Tibial nerve (tissue), 4 donors: Measurements from ENCODE around the gene LAMC3.

Experiments used
- EP300 ChIP-seq, 2 donors: sonication (generic); formaldehyde crosslinking; IDR thresholded peaks; one replicate each; pipeline ENCODE4 v1.6.1; 2017; ENCODE audit warnings: antibody characterized with exemption in 2 of 2, mild to moderate bottlenecking in 1 of 2
- POLR2A ChIP-seq, 2 donors: fragments of 450-650 bp; IDR thresholded peaks; one replicate each; pipeline ENCODE4 v1.6.1; 2017; ENCODE audit warnings: antibody characterized with exemption in 2 of 2, mild to moderate bottlenecking in 2 of 2, moderate library complexity in 2 of 2
- TF ChIP-seq, protein P1 (sequence below), 5 experiments: fragments of 200-600 bp in 3 of 5; fragments of 450-650 bp in 2 of 5; sonication (generic) in 3 of 5; IDR thresholded peaks; one replicate each; pipeline ENCODE4 v1.5.1; 2016 to 2019; ENCODE audit warnings: antibody characterized with exemption in 5 of 5, mild to moderate bottlenecking in 3 of 5, moderate library complexity in 2 of 5

DNA sequence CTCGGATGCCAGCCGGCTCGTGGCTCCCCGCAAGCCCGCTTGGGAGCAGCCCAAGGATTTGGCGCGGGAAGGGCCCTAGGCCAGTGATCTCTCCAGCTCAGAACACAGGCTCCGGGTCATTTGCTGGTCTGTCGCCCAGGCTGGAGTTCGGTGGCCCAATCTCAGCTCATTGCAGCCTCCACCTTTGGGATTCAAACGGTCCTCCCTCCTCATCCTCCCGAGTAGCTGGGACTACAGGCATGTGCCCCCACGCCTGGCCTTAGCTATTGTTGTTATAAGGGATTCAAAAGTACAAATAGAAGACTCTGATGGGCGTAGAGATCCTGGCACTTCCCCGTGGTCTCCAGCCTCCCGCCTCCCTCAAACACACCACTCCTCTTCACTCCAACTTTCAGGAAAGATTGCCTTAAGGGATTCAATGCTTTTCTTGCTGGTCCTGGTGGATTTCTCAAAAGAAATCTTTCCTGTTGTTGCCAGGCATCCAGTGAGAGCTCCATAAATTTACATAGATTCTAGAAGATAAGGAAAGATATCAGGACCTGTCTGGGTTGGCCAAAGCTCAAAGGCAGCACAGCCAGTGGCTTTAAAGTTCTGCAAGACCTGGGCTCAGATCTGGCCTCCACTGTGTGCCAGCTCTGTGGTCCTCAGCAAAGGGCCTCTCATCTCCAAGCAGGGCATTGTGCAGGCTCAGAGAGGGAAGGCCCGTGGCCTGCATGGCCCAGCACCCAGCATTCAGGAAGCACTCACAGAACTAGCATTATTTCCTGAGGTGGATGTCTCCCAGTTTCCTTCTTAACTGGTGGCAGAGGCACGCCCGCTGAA, 88.4 kb downstream of the LAMC3 start:
- TF ChIP-seq, protein P1, sequence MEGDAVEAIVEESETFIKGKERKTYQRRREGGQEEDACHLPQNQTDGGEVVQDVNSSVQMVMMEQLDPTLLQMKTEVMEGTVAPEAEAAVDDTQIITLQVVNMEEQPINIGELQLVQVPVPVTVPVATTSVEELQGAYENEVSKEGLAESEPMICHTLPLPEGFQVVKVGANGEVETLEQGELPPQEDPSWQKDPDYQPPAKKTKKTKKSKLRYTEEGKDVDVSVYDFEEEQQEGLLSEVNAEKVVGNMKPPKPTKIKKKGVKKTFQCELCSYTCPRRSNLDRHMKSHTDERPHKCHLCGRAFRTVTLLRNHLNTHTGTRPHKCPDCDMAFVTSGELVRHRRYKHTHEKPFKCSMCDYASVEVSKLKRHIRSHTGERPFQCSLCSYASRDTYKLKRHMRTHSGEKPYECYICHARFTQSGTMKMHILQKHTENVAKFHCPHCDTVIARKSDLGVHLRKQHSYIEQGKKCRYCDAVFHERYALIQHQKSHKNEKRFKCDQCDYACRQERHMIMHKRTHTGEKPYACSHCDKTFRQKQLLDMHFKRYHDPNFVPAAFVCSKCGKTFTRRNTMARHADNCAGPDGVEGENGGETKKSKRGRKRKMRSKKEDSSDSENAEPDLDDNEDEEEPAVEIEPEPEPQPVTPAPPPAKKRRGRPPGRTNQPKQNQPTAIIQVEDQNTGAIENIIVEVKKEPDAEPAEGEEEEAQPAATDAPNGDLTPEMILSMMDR (IDR thresholded peaks at IDR 0.05): no peak
- no peak for TF ChIP-seq POLR2A (IDR thresholded peaks at IDR 0.05)
- no peak for TF ChIP-seq EP300 (IDR thresholded peaks at IDR 0.05)
